ENCODE measurements around the gene TCN2.
A peak's percentile ranks its signal among the peaks of the same experiment; 100 is the strongest.

The TCN2 gene

GRCh38 chr22:30643055-30643875, 36.3 kb downstream of the TCN2 start:
- ChIA-PET POLR2A (no interaction called here), CTCF (interaction anchor here (5.0 kb wide), 1 partner anchor 9 kb away, joined by 36 read pairs; the partner anchor contains the start of gene SLC35E4)
- no peaks in the 10 kb centered on the region for H3K4me1 ChIP-seq (ENCODE audit: control insufficient read depth, insufficient read depth, low read length)
- TF ChIP-seq ZBTB17 (tag by site-specific recombination; IDR thresholded peaks at IDR 0.05) (peak; percentile 78), MEIS1 (CRISPR knock-in tag; IDR thresholded peaks at IDR 0.05; ENCODE audit: borderline replicate concordance) (no peak)
- no peaks in the 10 kb centered on the region for H3K9me3 ChIP-seq (ENCODE audit: control insufficient read depth, insufficient read depth, low read depth, low read length)
- no peak overlapping the region for H3K4me3 ChIP-seq (ENCODE audit: low read depth, low read length)
- H3K27ac ChIP-seq (ENCODE audit: extremely low read depth, low read depth, low read length), result no peak overlapping the region
- no peaks in the 10 kb centered on the region for H3K36me3 ChIP-seq (ENCODE audit: control insufficient read depth in 2 of 2, insufficient read depth in 1 of 2, low read length in 2 of 2)

GRCh38 chr22:30646518-30647160, 39.7 kb downstream of the TCN2 start:
- POLR2A ChIA-PET, result no interaction called here
- H3K27ac ChIP-seq (ENCODE audit: extremely low read depth, low read depth, low read length), result no peak overlapping the region
- H3K9me3 ChIP-seq (ENCODE audit: control insufficient read depth, insufficient read depth, low read depth, low read length), result no peaks in the 10 kb centered on the region
- no peak overlapping the region for H3K4me3 ChIP-seq (ENCODE audit: low read depth, low read length)
- H3K36me3 ChIP-seq (ENCODE audit: control insufficient read depth in 2 of 2, insufficient read depth in 1 of 2, low read length in 2 of 2), result no peaks in the 10 kb centered on the region
- no peak for TF ChIP-seq ZNF37A (tag by site-specific recombination; IDR thresholded peaks at IDR 0.05)
- TF ChIP-seq ZNF112 (tag by site-specific recombination; IDR thresholded peaks at IDR 0.05), result no peak
- TF ChIP-seq ZNF404 (tag by site-specific recombination; IDR thresholded peaks at IDR 0.05), result no peak
- no peak for TF ChIP-seq KLF1 (tag by site-specific recombination; IDR thresholded peaks at IDR 0.05)
- no peak for TF ChIP-seq ZNF138 (tag by site-specific recombination; IDR thresholded peaks at IDR 0.05; ENCODE audit: borderline replicate concordance)
- TF ChIP-seq GLI2 (tag by site-specific recombination; IDR thresholded peaks at IDR 0.05; ENCODE audit: borderline replicate concordance, low read depth), result no peak
- 0 out of 2 replicates have a peak, but pooled peaks have one; percentile 48 for TF ChIP-seq HIC1 (tag by site-specific recombination; IDR thresholded peaks at IDR 0.05)
- no peaks in the 10 kb centered on the region for H3K4me1 ChIP-seq (ENCODE audit: control insufficient read depth, insufficient read depth, low read length)
- CTCF ChIA-PET, result interaction anchor here (1.3 to 5.0 kb wide), 3 partner anchors 9 to 108 kb away, joined by 3 to 36 read pairs (median 4); partner anchors contain the start of gene SLC35E4

GRCh38 chr22:30647536-30647935, 40.6 kb downstream of the TCN2 start:
- Histone ChIP-seq H3K36me3 (ENCODE audit: control insufficient read depth in 2 of 2, insufficient read depth in 1 of 2, low read length in 2 of 2) (no peaks in the 10 kb centered on the region), H3K4me3 (ENCODE audit: low read depth, low read length) (no peak overlapping the region), H3K9me3 (ENCODE audit: control insufficient read depth, insufficient read depth, low read depth, low read length) (no peaks in the 10 kb centered on the region), H3K4me1 (ENCODE audit: control insufficient read depth, insufficient read depth, low read length) (no peaks in the 10 kb centered on the region), H3K27ac (ENCODE audit: extremely low read depth, low read depth, low read length) (no peak overlapping the region)
- peak; percentile 46; the same call in 1 of the 2 replicates for TF ChIP-seq ZNF513 (tag by site-specific recombination; IDR thresholded peaks at IDR 0.05)
- TF ChIP-seq SP3 (tag by site-specific recombination; IDR thresholded peaks at IDR 0.05), result no peak
- TF ChIP-seq ZIC2 (tag by site-specific recombination; IDR thresholded peaks at IDR 0.05), result peak; percentile 26; the same call in 1 of the 2 replicates
- TF ChIP-seq GLIS1 (tag by site-specific recombination; IDR thresholded peaks at IDR 0.05), result peak; percentile 95
- CTCF ChIA-PET, result interaction anchor here (1.1 to 1.3 kb wide), 2 partner anchors 9 to 13 kb away, joined by 3 to 5 read pairs; no protein-coding TSS in a partner anchor
- POLR2A ChIA-PET, result no interaction called here
